ENCODE measurements around the gene LMNB1. TPM values are rescaled to one million over a fixed set of nuclear protein-coding genes. Genes with fewer than 3 reads are reported as not detected.
"Not testable (repeated sequence)": the region's sequence is repeated elsewhere in the genome, so short reads cannot be mapped to it uniquely, and the experiment has no call there.

The LMNB1 gene
- total RNA-seq, 4 donors from 2014 or later, result 4.4 to 20.4 (median 11.9) TPM

- peak; percentile 86 for ATAC-seq (ENCODE audit: low FRiP score)
- DNase-seq (ENCODE audit: low spot score), result no peak
- no peak for TF ChIP-seq CTCF (IDR thresholded peaks at IDR 0.05)
These were observed 34.7 kb downstream of the LMNB1 start for GRCh38 chr5:126811515-126812198.

- no peak for TF ChIP-seq CTCF (IDR thresholded peaks at IDR 0.05)
- DNase-seq (ENCODE audit: low spot score) (no peak), ATAC-seq (ENCODE audit: low FRiP score) (no peak)
These were observed 35.2 kb downstream of the LMNB1 start for GRCh38 chr5:126812199-126812570.

GRCh38 chr5:126813799-126814198 is 36.9 kb downstream of the LMNB1 start:
- not testable (repeated sequence) for DNase-seq (ENCODE audit: low spot score)

GRCh38 chr5:126814721-126815404 is 37.9 kb downstream of the LMNB1 start:
- no peak for DNase-seq (ENCODE audit: low spot score)
- TF ChIP-seq CTCF (IDR thresholded peaks at IDR 0.05), result no peak
- no peak for ATAC-seq (ENCODE audit: low FRiP score)

More at GRCh38 chr5:126813799-126814198, 36.9 kb downstream of the LMNB1 start:
- not testable (repeated sequence) for ATAC-seq (ENCODE audit: low FRiP score)

- ATAC-seq (ENCODE audit: low FRiP score), result no peak
- TF ChIP-seq CTCF (IDR thresholded peaks at IDR 0.05), result no peak
- no peak for DNase-seq (ENCODE audit: low spot score)
These were observed 39.7 kb downstream of the LMNB1 start for GRCh38 chr5:126816649-126817048.

GRCh38 chr5:126818736-126819135 is 41.8 kb downstream of the LMNB1 start:
- DNase-seq (ENCODE audit: low spot score), result no peak
- TF ChIP-seq CTCF (IDR thresholded peaks at IDR 0.05), result no peak
- ATAC-seq (ENCODE audit: low FRiP score), result no peak

- ATAC-seq (ENCODE audit: low FRiP score) (no peak), DNase-seq (ENCODE audit: low spot score) (no peak)
- TF ChIP-seq CTCF (IDR thresholded peaks at IDR 0.05), result no peak
These were observed 42.3 kb downstream of the LMNB1 start for GRCh38 chr5:126819253-126819652.
